ENCODE measurements around the gene BABAM2. TPM values are rescaled to one million over a fixed set of nuclear protein-coding genes. Genes with fewer than 3 reads are reported as not detected.

BABAM2 gene
- total and polyA plus RNA-seq, 2 experiments from 2014 or later, result 17.8 to 21.5 TPM

DNA sequence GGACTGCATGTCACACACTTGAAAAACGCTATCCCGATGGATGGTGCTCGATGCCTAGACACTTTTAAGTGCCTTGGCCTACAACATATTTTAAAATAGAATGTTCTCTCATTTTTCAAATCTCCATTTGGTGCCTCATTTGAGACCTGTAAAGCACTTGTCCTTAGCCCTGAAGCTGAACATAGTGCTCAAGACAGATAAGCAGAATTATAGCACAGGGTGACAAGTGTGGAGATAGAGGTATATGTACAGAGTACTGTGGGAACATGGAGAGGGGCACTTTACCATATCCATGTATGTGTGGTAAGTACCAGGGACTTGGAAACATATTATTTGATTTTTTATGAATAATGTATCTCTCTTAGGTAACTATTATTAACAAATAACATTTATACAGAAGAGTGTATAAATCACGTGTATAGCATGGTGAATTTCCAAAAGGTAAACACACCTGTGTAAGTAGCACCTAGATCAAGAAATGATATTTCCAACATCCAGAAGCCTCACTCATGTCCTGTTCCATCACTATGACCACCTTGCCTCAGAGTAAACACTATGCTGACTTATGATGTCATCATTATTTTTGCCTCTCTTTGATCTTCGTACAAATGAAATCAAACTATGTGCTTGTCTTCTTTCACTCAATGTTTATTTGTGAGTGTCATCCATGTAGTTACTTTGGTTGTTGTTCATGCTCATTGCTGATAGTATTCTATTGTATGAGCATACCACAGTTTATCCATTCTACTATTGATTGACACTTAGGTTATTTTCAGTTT is 103.6 kb downstream of the BABAM2 start (continued):
- TF ChIP-seq, protein P1, sequence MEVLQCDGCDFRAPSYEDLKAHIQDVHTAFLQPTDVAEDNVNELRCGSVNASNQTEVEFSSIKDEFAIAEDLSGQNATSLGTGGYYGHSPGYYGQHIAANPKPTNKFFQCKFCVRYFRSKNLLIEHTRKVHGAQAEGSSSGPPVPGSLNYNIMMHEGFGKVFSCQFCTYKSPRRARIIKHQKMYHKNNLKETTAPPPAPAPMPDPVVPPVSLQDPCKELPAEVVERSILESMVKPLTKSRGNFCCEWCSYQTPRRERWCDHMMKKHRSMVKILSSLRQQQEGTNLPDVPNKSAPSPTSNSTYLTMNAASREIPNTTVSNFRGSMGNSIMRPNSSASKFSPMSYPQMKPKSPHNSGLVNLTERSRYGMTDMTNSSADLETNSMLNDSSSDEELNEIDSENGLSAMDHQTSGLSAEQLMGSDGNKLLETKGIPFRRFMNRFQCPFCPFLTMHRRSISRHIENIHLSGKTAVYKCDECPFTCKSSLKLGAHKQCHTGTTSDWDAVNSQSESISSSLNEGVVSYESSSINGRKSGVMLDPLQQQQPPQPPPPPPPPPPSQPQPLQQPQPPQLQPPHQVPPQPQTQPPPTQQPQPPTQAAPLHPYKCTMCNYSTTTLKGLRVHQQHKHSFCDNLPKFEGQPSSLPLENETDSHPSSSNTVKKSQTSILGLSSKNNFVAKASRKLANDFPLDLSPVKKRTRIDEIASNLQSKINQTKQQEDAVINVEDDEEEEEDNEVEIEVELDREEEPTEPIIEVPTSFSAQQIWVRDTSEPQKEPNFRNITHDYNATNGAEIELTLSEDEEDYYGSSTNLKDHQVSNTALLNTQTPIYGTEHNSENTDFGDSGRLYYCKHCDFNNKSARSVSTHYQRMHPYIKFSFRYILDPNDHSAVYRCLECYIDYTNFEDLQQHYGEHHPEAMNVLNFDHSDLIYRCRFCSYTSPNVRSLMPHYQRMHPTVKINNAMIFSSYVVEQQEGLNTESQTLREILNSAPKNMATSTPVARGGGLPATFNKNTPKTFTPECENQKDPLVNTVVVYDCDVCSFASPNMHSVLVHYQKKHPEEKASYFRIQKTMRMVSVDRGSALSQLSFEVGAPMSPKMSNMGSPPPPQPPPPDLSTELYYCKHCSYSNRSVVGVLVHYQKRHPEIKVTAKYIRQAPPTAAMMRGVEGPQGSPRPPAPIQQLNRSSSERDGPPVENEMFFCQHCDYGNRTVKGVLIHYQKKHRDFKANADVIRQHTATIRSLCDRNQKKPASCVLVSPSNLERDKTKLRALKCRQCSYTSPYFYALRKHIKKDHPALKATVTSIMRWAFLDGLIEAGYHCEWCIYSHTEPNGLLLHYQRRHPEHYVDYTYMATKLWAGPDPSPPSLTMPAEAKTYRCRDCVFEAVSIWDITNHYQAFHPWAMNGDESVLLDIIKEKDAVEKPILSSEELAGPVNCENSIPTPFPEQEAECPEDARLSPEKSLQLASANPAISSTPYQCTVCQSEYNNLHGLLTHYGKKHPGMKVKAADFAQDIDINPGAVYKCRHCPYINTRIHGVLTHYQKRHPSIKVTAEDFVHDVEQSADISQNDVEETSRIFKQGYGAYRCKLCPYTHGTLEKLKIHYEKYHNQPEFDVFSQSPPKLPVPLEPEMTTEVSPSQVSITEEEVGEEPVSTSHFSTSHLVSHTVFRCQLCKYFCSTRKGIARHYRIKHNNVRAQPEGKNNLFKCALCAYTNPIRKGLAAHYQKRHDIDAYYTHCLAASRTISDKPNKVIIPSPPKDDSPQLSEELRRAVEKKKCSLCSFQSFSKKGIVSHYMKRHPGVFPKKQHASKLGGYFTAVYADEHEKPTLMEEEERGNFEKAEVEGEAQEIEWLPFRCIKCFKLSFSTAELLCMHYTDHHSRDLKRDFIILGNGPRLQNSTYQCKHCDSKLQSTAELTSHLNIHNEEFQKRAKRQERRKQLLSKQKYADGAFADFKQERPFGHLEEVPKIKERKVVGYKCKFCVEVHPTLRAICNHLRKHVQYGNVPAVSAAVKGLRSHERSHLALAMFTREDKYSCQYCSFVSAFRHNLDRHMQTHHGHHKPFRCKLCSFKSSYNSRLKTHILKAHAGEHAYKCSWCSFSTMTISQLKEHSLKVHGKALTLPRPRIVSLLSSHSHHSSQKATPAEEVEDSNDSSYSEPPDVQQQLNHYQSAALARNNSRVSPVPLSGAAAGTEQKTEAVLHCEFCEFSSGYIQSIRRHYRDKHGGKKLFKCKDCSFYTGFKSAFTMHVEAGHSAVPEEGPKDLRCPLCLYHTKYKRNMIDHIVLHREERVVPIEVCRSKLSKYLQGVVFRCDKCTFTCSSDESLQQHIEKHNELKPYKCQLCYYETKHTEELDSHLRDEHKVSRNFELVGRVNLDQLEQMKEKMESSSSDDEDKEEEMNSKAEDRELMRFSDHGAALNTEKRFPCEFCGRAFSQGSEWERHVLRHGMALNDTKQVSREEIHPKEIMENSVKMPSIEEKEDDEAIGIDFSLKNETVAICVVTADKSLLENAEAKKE (CRISPR knock-in tag; IDR thresholded peaks at IDR 0.05), result no peak
- TF ChIP-seq STAT1 (IDR thresholded peaks at IDR 0.05; ENCODE audit: unreplicated experiment) (no peak), ETS1 (IDR thresholded peaks at IDR 0.05) (no peak), JUNB (IDR thresholded peaks at IDR 0.05; ENCODE audit: unreplicated experiment) (no peak)

GRCh38 chr2:27996156-27996922 is 105.8 kb downstream of the BABAM2 start:
- Histone ChIP-seq H3F3A (replicated peaks; ENCODE audit: low read depth) (no peaks in the 10 kb centered on the region), H3K36me3 (ENCODE audit: insufficient read depth) (no peaks in the 10 kb centered on the region), H3K4me1 (ENCODE audit: insufficient read depth) (no peaks in the 10 kb centered on the region; the same call in none of the 2 replicates), H3K27ac (ENCODE audit: low read depth) (no peak overlapping the region), H2AFZ (no peak overlapping the region), H3K79me2 (replicated peaks; ENCODE audit: insufficient read depth) (no peaks in the 10 kb centered on the region), H3K4me3 (no peak overlapping the region), H3K9me2 (ENCODE audit: insufficient read depth) (no peaks in the 10 kb centered on the region), H3K27me3 (ENCODE audit: insufficient read depth) (no peaks in the 10 kb centered on the region), H4K20me1 (replicated peaks; ENCODE audit: insufficient read depth) (no peaks in the 10 kb centered on the region), H3K4me2 (no peak overlapping the region)
- H3K4me1 Mint-ChIP-seq, result peaks cover 6% of the 10 kb centered on the region; the same call in 2 of the 3 replicates
- H3K27me3 Mint-ChIP-seq (ENCODE audit: insufficient read depth, low read depth, poor library complexity), result no peaks in the 10 kb centered on the region
- ATAC-seq (no peak), DNase-seq (ENCODE audit: low spot score) (no peak)
- peaks cover 8% of the 10 kb centered on the region; the same call in 2 of the 3 replicates for H3K36me3 Mint-ChIP-seq (ENCODE audit: low read depth)
- peak overlapping the region; percentile 29; the same call in 1 of the 2 replicates for H3K27ac Mint-ChIP-seq
- H3K9me3 Mint-ChIP-seq, result no peaks in the 10 kb centered on the region; the same call in 2 of the 3 replicates
- no peak overlapping the region for H3K4me3 Mint-ChIP-seq
- TF ChIP-seq NANOG (IDR thresholded peaks at IDR 0.05; ENCODE audit: borderline replicate concordance), result no peak
- no peak for TF ChIP-seq ZNF331 (CRISPR knock-in tag; IDR thresholded peaks at IDR 0.05; ENCODE audit: low read depth)
- TF ChIP-seq ZNF114 (CRISPR knock-in tag; IDR thresholded peaks at IDR 0.05), result no peak
- no peak for TF ChIP-seq REST (IDR thresholded peaks at IDR 0.05; ENCODE audit: unreplicated experiment)
